Common myeloid progenitor, CD34-positive (primary cell): ENCODE measurements around the gene NCF4.

Experiments used
- CTCF ChIA-PET: fragments of 350-600 bp; sonication (Branson Sonifier 250); formaldehyde crosslinking; loops from one replicate; lab custom pipeline; 2021; ENCODE audit warnings: antibody characterized with exemption; lab: Charles Lee
- POLR2A ChIA-PET: fragments of 350-600 bp; sonication (Branson Sonifier 250); formaldehyde crosslinking; loops from one replicate; lab custom pipeline; 2021; ENCODE audit warnings: antibody characterized with exemption; lab: Charles Lee
- DNase-seq, 3 donors: peaks; one replicate each; pipeline versions ENCODE4 v3.0.0 to v3.0.0-alpha.2; 2013
- H3K27ac ChIP-seq, 2 experiments: 1 replicate in 1 of 2; 2 replicates in 1 of 2; pipeline ENCODE4 v1.7.0; 2013; ENCODE audit warnings: inconsistent platforms in 2 of 2, low read length in 2 of 2, mild to moderate bottlenecking in 2 of 2, low read depth in 1 of 2, moderate library complexity in 1 of 2; ENCODE audit not compliant: severe bottlenecking in 2 of 2, insufficient read depth in 1 of 2, poor library complexity in 1 of 2
- H3K27me3 ChIP-seq, 5 experiments: replicated peaks in 2 of 5; 1 replicate in 3 of 5; 2 replicates in 2 of 5; pipeline versions ENCODE4 v1.6.1 to v1.7.0; 2013; ENCODE audit warnings: low read length in 4 of 5, mild to moderate bottlenecking in 2 of 5, moderate library complexity in 2 of 5, inconsistent platforms in 1 of 5; ENCODE audit not compliant: insufficient read depth in 5 of 5, control insufficient read depth in 4 of 5
- H3K36me3 ChIP-seq, 4 experiments: 1 replicate in 2 of 4; 2 replicates in 2 of 4; pipeline versions ENCODE4 v1.6.1 to v1.7.0; 2013; ENCODE audit warnings: low read length in 3 of 4, control low read depth in 1 of 4, mild to moderate bottlenecking in 1 of 4; ENCODE audit not compliant: control insufficient read depth in 4 of 4, insufficient read depth in 4 of 4
- H3K4me1 ChIP-seq, 4 experiments: 1 replicate in 3 of 4; 2 replicates in 1 of 4; pipeline versions ENCODE4 v1.6.1 to v1.7.1; 2013; ENCODE audit warnings: low read length in 3 of 4, mild to moderate bottlenecking in 3 of 4, control low read depth in 1 of 4, inconsistent platforms in 1 of 4, moderate library complexity in 1 of 4; ENCODE audit not compliant: control insufficient read depth in 4 of 4, insufficient read depth in 4 of 4; ENCODE audit errors: control extremely low read depth in 1 of 4
- H3K4me3 ChIP-seq, 7 experiments: 1 replicate in 4 of 7; 2 replicates in 3 of 7; pipeline versions ENCODE4 v1.5.1 to v1.7.0; 2013; ENCODE audit warnings: mild to moderate bottlenecking in 7 of 7, low read length in 6 of 7, moderate library complexity in 6 of 7, inconsistent platforms in 2 of 7, low read depth in 2 of 7, control low read depth in 1 of 7; ENCODE audit not compliant: insufficient read depth in 4 of 7, control insufficient read depth in 1 of 7; ENCODE audit errors: extremely low read depth in 1 of 7
- H3K9me3 ChIP-seq, 5 experiments: 1 replicate in 4 of 5; 2 replicates in 1 of 5; pipeline versions ENCODE4 v1.6.1 to v1.7.1; 2013; ENCODE audit warnings: low read length in 4 of 5, mild to moderate bottlenecking in 2 of 5, inconsistent platforms in 1 of 5, low read depth in 1 of 5, moderate library complexity in 1 of 5; ENCODE audit not compliant: control insufficient read depth in 4 of 5, insufficient read depth in 2 of 5; ENCODE audit errors: control extremely low read depth in 1 of 5
- whole genome bisulfite sequencing: methylation state at CpG from one replicate; pipeline ENCODE4 v1.1.5; 2013; ENCODE audit not compliant: insufficient coverage; 5-methylcytosine and 5-hydroxymethylcytosine counted together

NCF4 gene

DNA sequence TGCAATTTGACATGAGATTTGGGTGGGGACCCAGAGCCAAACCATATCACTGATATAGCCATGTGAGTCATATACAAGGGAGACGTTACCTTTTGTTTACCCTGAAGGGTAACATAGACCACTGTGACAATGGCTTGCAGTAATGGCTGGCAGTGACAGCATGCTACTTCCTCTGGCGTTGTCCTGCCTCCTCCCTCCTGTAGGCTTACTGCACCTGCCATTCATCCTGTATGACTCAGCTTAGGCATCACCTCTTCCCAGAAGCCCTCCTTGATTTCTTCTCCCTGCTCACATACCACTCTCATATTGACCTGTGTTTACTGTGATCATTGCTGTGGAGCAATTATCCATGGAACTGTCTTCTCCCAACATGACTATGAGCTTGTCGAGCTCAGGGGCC, 32.0 kb upstream of the NCF4 start:
- no peaks in the 10 kb centered on the region for H3K36me3 ChIP-seq
- 56% methylated on average over 2 of the region's 3 CpGs for WGBS
- ChIA-PET CTCF (interaction anchor here (0.7 to 1.4 kb wide), 3 partner anchors 27 to 41 kb away, joined by 3 read pairs; no protein-coding TSS in a partner anchor), POLR2A (no interaction called here)
- peak in 2 of 3 donors; percentile 29 to 36 for DNase-seq
- H3K4me3 ChIP-seq: no peak overlapping the region
- H3K27me3 ChIP-seq: peaks cover 0 to 2% (median 0%) of the 10 kb centered on the region in 5 experiments
- H3K9me3 ChIP-seq: peaks cover 0 to 4% (median 0%) of the 10 kb centered on the region in 5 experiments
- H3K27ac ChIP-seq: no peak overlapping the region
- H3K4me1 ChIP-seq: no peaks in the 10 kb centered on the region

GRCh38 chr22:36829370-36830002, 31.3 kb upstream of the NCF4 start:
- ChIA-PET CTCF (interaction anchor here (0.8 to 1.4 kb wide), 2 partner anchors 27 to 30 kb away, joined by 3 read pairs; no protein-coding TSS in a partner anchor), POLR2A (no interaction called here)
- Histone ChIP-seq H3K4me1 (no peaks in the 10 kb centered on the region), H3K4me3 (no peak overlapping the region), H3K27me3 (peaks cover 0 to 3% (median 0%) of the 10 kb centered on the region in 5 experiments), H3K36me3 (no peaks in the 10 kb centered on the region), H3K27ac (no peak overlapping the region), H3K9me3 (peaks cover 0 to 4% (median 0%) of the 10 kb centered on the region in 5 experiments)
- DNase-seq: no peak
- WGBS: 88% methylated on average over 2 of the region's 5 CpGs

DNA sequence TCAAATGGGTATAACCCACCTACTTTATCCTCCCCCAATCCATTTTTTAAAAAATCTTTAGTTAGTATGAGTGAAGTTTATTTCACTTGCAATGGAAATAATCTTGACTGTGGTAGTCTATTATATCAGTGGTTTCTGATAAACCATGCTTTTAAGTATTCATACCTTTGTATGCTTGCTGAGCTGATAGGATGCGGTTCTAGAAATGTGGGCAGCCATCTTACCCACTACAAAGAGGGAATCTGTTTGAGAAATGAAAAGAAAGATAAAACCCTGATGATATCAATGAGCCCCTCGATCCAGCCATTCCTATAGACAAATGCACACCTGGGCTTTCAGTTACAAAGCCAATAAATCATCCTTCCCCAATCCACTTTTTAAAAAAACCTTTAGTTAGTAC, 30.2 kb upstream of the NCF4 start:
- Histone ChIP-seq H3K27ac (no peak overlapping the region), H3K36me3 (no peaks in the 10 kb centered on the region), H3K4me1 (no peaks in the 10 kb centered on the region), H3K9me3 (peaks cover 0 to 4% (median 0%) of the 10 kb centered on the region in 5 experiments), H3K27me3 (peaks cover 0 to 4% (median 0%) of the 10 kb centered on the region in 5 experiments), H3K4me3 (no peak overlapping the region)
- CTCF ChIA-PET: no interaction called here
- no peak for DNase-seq
- no CpG with 5 or more reads among the region's 2 CpGs for WGBS
- POLR2A ChIA-PET: no interaction called here

GRCh38 chr22:36831206-36831605, 29.6 kb upstream of the NCF4 start:
- ChIA-PET CTCF (no interaction called here), POLR2A (no interaction called here)
- no peak overlapping the region for H3K4me3 ChIP-seq
- no peak overlapping the region for H3K27ac ChIP-seq
- no peaks in the 10 kb centered on the region for H3K4me1 ChIP-seq
- H3K27me3 ChIP-seq: peaks cover 0 to 4% (median 0%) of the 10 kb centered on the region in 5 experiments
- DNase-seq: no peak
- no peaks in the 10 kb centered on the region for H3K36me3 ChIP-seq
- peaks cover 0 to 4% (median 0%) of the 10 kb centered on the region in 5 experiments for H3K9me3 ChIP-seq

- H3K36me3 ChIP-seq: no peaks in the 10 kb centered on the region
- 100% methylated on average over 3 of the region's 3 CpGs for WGBS
- no peak overlapping the region for H3K4me3 ChIP-seq
- H3K9me3 ChIP-seq: peaks cover 0 to 4% (median 0%) of the 10 kb centered on the region in 5 experiments
- POLR2A ChIA-PET: interaction anchor here (0.7 kb wide), 1 partner anchor 32 kb away, joined by 3 read pairs; no protein-coding TSS in a partner anchor
- no peaks in the 10 kb centered on the region for H3K4me1 ChIP-seq
- peaks cover 0 to 4% (median 1%) of the 10 kb centered on the region in 5 experiments for H3K27me3 ChIP-seq
- CTCF ChIA-PET: no interaction called here
- no peak for DNase-seq
- H3K27ac ChIP-seq: no peak overlapping the region
Measured at GRCh38 chr22:36831717-36832116, 29.1 kb upstream of the NCF4 start.

- Histone ChIP-seq H3K27me3 (peaks cover 0 to 4% (median 2%) of the 10 kb centered on the region in 5 experiments), H3K36me3 (no peaks in the 10 kb centered on the region), H3K27ac (no peak overlapping the region), H3K4me3 (no peak overlapping the region), H3K9me3 (peaks cover 0 to 7% (median 2%) of the 10 kb centered on the region in 5 experiments), H3K4me1 (no peaks in the 10 kb centered on the region)
- ChIA-PET CTCF (no interaction called here), POLR2A (no interaction called here)
- 59% methylated on average over 3 of the region's 3 CpGs for WGBS
- peak in 2 of 3 donors; percentile 41 to 49 for DNase-seq
Measured at GRCh38 chr22:36833073-36833472, 27.7 kb upstream of the NCF4 start.

DNA sequence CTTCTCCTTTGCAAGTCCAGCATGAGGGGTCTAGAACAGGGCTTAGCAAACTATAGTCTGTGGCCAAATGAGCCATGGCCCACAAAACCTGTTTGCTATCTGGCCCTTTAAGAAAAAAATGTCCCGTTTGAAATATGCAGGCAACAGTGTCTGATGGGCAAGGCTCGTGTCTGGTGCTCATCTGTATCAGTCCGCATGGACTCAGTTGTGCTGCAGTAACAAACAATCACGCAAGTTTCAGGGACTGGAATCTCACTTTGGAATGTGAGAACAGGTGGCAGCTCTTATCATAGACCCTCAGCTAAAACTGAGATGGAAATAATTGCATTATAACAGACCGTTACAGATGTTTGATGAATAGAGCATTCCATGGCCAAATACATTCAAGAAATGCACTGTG, 24.9 kb upstream of the NCF4 start:
- no peak for DNase-seq
- CTCF ChIA-PET: interaction anchor here (2.3 kb wide), 1 partner anchor 17 kb away, joined by 7 read pairs; no protein-coding TSS in a partner anchor
- H3K36me3 ChIP-seq: no peaks in the 10 kb centered on the region
- peaks cover 0 to 2% (median 1%) of the 10 kb centered on the region in 5 experiments for H3K27me3 ChIP-seq
- no peak overlapping the region for H3K4me3 ChIP-seq
- H3K4me1 ChIP-seq: peaks cover 3 to 8% (median 5%) of the 10 kb centered on the region in 4 experiments
- POLR2A ChIA-PET: no interaction called here
- peaks cover 0 to 7% (median 2%) of the 10 kb centered on the region in 5 experiments for H3K9me3 ChIP-seq
- H3K27ac ChIP-seq: no peak overlapping the region
- WGBS: 96% methylated on average over 5 of the region's 5 CpGs
